Progenitor cell of endocrine pancreas (in vitro differentiated cells): Measurements from ENCODE around the gene TMEM269. TPM values are rescaled to one million over a fixed set of nuclear protein-coding genes. Genes with fewer than 3 reads are reported as not detected.

ENCODE experiments used
- DNase-seq: peaks from one replicate; pipeline ENCODE4 v3.0.0; 2021; ENCODE audit warnings: low spot score; ENCODE audit not compliant: unreplicated experiment
- H3K27ac Mint-ChIP-seq: 2 replicates; pipeline ENCODE4 v1.8.0; 2021; ENCODE audit warnings: mild to moderate bottlenecking, moderate library complexity, mixed read lengths
- H3K27me3 Mint-ChIP-seq: 2 replicates; pipeline ENCODE4 v1.8.0; 2021; ENCODE audit warnings: mixed read lengths
- H3K36me3 Mint-ChIP-seq: 2 replicates; pipeline ENCODE4 v1.8.0; 2022; ENCODE audit warnings: mixed read lengths; ENCODE audit not compliant: insufficient read depth
- H3K4me1 Mint-ChIP-seq: 2 replicates; pipeline ENCODE4 v1.8.0; 2021; ENCODE audit warnings: low read depth, mixed read lengths
- H3K4me3 Mint-ChIP-seq: 2 replicates; pipeline ENCODE4 v1.8.0; 2021; ENCODE audit warnings: low read depth, mild to moderate bottlenecking, moderate library complexity, mixed read lengths
- H3K9me3 Mint-ChIP-seq: 2 replicates; pipeline ENCODE4 v1.8.0; 2021; ENCODE audit warnings: low read depth, mixed read lengths
- CTCF ChIP-seq: fragments of 200-600 bp; sonication (generic); IDR thresholded peaks from one replicate; pipeline ENCODE4 v1.5.0; 2021; ENCODE audit warnings: antibody characterized with exemption, mild to moderate bottlenecking; ENCODE audit not compliant: unreplicated experiment
- total RNA-seq: library from RNA; stranded (reverse); gene quantifications from 2 replicates; pipeline ENCODE4 v1.2.1, GENCODE V29; 2021

Gene TMEM269
- total RNA-seq, 1 donor from 2014 or later, result 0.48 TPM

- Mint-ChIP-seq H3K27ac (no peak overlapping the region), H3K36me3 (no peaks in the 10 kb centered on the region)
Observed at GRCh38 chr1:42837709-42838108, 52.9 kb downstream of the TMEM269 start.

GRCh38 chr1:42838482-42839190 is 53.8 kb downstream of the TMEM269 start:
- H3K4me1 Mint-ChIP-seq, result peaks cover 9% of the 10 kb centered on the region
- H3K27ac Mint-ChIP-seq, result no peak overlapping the region
- TF ChIP-seq CTCF, result no peak
- DNase-seq, result no peak
- H3K9me3 Mint-ChIP-seq, result no peaks in the 10 kb centered on the region
- H3K27me3 Mint-ChIP-seq, result no peaks in the 10 kb centered on the region
- H3K36me3 Mint-ChIP-seq, result no peaks in the 10 kb centered on the region
- no peak overlapping the region for H3K4me3 Mint-ChIP-seq

More at GRCh38 chr1:42837709-42838108, 52.9 kb downstream of the TMEM269 start:
- Mint-ChIP-seq H3K9me3 (no peaks in the 10 kb centered on the region), H3K27me3 (no peaks in the 10 kb centered on the region), H3K4me3 (no peak overlapping the region), H3K4me1 (peaks cover 9% of the 10 kb centered on the region)
- no peak for DNase-seq
- no peak for TF ChIP-seq CTCF

- DNase-seq, result no peak
- Mint-ChIP-seq H3K9me3 (no peaks in the 10 kb centered on the region), H3K4me3 (no peak overlapping the region), H3K27me3 (no peaks in the 10 kb centered on the region), H3K4me1 (peaks cover 4% of the 10 kb centered on the region), H3K36me3 (no peaks in the 10 kb centered on the region), H3K27ac (no peak overlapping the region)
- TF ChIP-seq CTCF, result no peak
Observed at GRCh38 chr1:42841010-42841409, 56.2 kb downstream of the TMEM269 start.

GRCh38 chr1:42841440-42842147 is 56.8 kb downstream of the TMEM269 start:
- no peak for DNase-seq
- Mint-ChIP-seq H3K9me3 (no peaks in the 10 kb centered on the region), H3K4me3 (no peak overlapping the region), H3K36me3 (no peaks in the 10 kb centered on the region), H3K4me1 (peaks cover 5% of the 10 kb centered on the region), H3K27ac (no peak overlapping the region), H3K27me3 (no peaks in the 10 kb centered on the region)
- TF ChIP-seq CTCF, result no peak

- no peak overlapping the region for H3K4me3 Mint-ChIP-seq
- H3K27ac Mint-ChIP-seq, result no peak overlapping the region
- peaks cover under 1% of the 10 kb centered on the region for H3K9me3 Mint-ChIP-seq
- no peak for TF ChIP-seq CTCF
- DNase-seq, result no peak
- peaks cover 13% of the 10 kb centered on the region for H3K4me1 Mint-ChIP-seq
- peaks cover 8% of the 10 kb centered on the region for H3K36me3 Mint-ChIP-seq
- no peaks in the 10 kb centered on the region for H3K27me3 Mint-ChIP-seq
Observed at GRCh38 chr1:42844592-42845140, 59.9 kb downstream of the TMEM269 start.
